HG02885 (cell line): ENCODE data around the gene NELFA.
"Not testable (repeated sequence)": the region's sequence is repeated elsewhere in the genome, so short reads cannot be mapped to it uniquely, and the experiment has no call there.

ENCODE experiments used
- ATAC-seq: cut with Tn5 transposase; IDR thresholded peaks from one replicate; pipeline ENCODE4 v1.9.1; 2021; ENCODE audit warnings: mild to moderate bottlenecking; ENCODE audit not compliant: unreplicated experiment, poor library complexity

The NELFA gene

GRCh38 chr4:2041239-2042130 lies 32.7 kb upstream of the NELFA start:
- ATAC-seq, result peak; percentile 81

GRCh38 chr4:2040391-2041238 lies 31.8 kb upstream of the NELFA start:
- ATAC-seq, result no peak

GRCh38 chr4:2036866-2037265 lies 28.1 kb upstream of the NELFA start:
- ATAC-seq, result no peak

- ATAC-seq, result no peak
These were observed 27.6 kb upstream of the NELFA start for GRCh38 chr4:2036327-2036726.

GRCh38 chr4:2031161-2031560 lies 22.4 kb upstream of the NELFA start:
- not testable (repeated sequence) for ATAC-seq

- ATAC-seq, result not testable (repeated sequence)
These were observed 18.3 kb upstream of the NELFA start for GRCh38 chr4:2027120-2027519.

- ATAC-seq, result no peak
These were observed 17.0 kb upstream of the NELFA start for GRCh38 chr4:2025817-2026216.

GRCh38 chr4:2024683-2025082 lies 15.9 kb upstream of the NELFA start:
- no peak for ATAC-seq

- not testable (repeated sequence) for ATAC-seq
These were observed 12.7 kb upstream of the NELFA start for GRCh38 chr4:2021358-2022018.

GRCh38 chr4:2015008-2015407 lies 6.2 kb upstream of the NELFA start:
- no peak for ATAC-seq

GRCh38 chr4:2011583-2011982 lies 2.8 kb upstream of the NELFA start:
- no peak for ATAC-seq

- ATAC-seq, result peak; percentile 19
These were observed 968 bp upstream of the NELFA start for GRCh38 chr4:2009651-2010233.

GRCh38 chr4:2008671-2008920 lies 178 bp downstream of the NELFA start:
- no peak for ATAC-seq

- ATAC-seq, result no peak
These were observed 737 bp downstream of the NELFA start for GRCh38 chr4:2007804-2008670.

- ATAC-seq, result no peak
These were observed 1.7 kb downstream of the NELFA start for GRCh38 chr4:2006956-2007653.

GRCh38 chr4:2006367-2006766 lies 2.4 kb downstream of the NELFA start:
- ATAC-seq, result no peak

- not testable (repeated sequence) for ATAC-seq
These were observed 5.4 kb downstream of the NELFA start for GRCh38 chr4:2003361-2003760.

GRCh38 chr4:1999308-1999707 lies 9.5 kb downstream of the NELFA start:
- ATAC-seq, result not testable (repeated sequence)

GRCh38 chr4:1998296-1998695 lies 10.5 kb downstream of the NELFA start:
- ATAC-seq, result no peak
